C4-2B (cell line): ENCODE data around the gene MPPE1.
"Not testable (repeated sequence)": the region's sequence is repeated elsewhere in the genome, so short reads cannot be mapped to it uniquely, and the experiment has no call there.

Experiments
- CTCF ChIP-seq: fragments of 450-650 bp; conservative IDR thresholded peaks from 2 replicates; pipeline ENCODE4 v1.5.1; 2017; ENCODE audit warnings: mild to moderate bottlenecking
- ZFX ChIP-seq: fragments of 450-650 bp; IDR thresholded peaks from 2 replicates; pipeline ENCODE4 v1.6.1; 2017

GRCh38 chr18:11854554-11854953 lies 53.6 kb downstream of the MPPE1 start:
- TF ChIP-seq CTCF, ZFX: not testable (repeated sequence)
